ENCODE results near the gene PTPRN.

The PTPRN gene

GRCh38 chr2:219308142-219309101, 779 bp downstream of the PTPRN start:
- DNase-seq (ENCODE audit: low spot score): peak; percentile 80

DNA sequence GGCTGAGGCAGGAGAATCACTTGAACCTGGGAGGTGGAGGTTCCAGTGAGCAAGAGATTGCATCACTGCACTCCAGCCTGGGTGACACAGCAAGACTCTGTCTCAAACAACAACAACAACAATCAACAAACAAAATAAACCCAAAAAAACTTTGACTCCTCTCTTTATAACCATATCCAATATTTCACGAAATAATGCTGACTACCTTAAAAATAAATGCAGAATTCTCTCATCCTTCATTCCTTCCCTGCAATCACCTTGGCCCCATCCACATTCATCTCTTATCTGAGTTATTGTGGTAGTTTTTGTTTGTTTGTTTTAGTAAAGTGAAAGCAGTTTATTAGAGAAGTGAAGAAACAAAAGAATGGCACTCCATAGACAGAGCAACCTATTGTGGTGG, 3.2 kb downstream of the PTPRN start:
- DNase-seq (ENCODE audit: low spot score): no peak

- no peak for DNase-seq (ENCODE audit: low spot score)
Measured at GRCh38 chr2:219304223-219304622, 5.0 kb downstream of the PTPRN start.

DNA sequence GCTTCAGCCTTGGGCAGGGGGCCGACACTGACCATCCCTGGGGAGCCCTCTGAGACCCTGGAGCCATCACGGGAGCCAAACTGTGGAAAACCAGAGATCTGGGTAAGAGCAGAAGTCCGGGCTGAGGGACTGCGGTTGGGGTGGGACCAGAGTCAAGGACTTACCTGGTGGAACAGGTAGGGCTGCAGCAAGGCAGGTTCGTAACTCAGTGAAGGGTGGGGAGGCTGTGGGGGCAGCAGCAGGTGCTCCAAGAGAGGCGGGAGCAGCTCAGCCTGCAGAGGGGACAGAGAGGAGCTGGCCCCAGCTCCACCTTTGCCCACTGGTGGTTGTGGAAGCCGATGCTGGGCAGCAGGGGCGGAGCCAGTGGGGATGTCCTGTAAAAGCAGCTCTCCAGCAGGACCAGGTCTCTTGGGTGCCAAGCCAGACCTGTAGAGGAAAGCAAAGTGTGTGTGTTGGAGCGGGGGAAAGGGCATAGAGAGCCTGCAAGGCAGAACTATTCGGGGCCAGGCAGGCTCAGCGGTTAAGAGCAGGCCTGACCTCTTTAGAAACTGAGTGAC, 6.7 kb downstream of the PTPRN start:
- DNase-seq (ENCODE audit: low spot score): no peak

GRCh38 chr2:219300022-219300421, 9.2 kb downstream of the PTPRN start:
- DNase-seq (ENCODE audit: low spot score): no peak

DNA sequence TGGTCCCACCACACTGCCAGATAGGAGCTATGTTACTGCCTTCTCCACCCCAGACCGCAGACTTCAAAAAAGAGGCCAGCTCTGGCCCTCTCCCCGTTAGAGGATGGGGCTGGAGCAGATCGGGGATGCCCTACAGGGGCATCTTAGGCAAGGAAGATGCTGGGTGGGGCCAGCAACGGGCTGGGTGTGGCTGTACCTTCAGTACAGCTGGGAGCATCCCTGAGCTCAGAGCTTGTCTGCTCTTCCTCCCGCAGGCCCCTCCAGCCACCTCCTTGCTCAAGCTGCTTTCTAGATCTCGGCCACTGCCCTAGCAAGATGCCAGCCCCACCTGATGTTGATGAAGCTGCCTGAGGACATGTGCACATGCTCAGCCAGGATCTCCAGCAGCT, 9.8 kb downstream of the PTPRN start:
- no peak for DNase-seq (ENCODE audit: low spot score)

- DNase-seq (ENCODE audit: low spot score): peak; percentile 95
Measured at GRCh38 chr2:219298759-219299371, 10.3 kb downstream of the PTPRN start.

GRCh38 chr2:219297766-219298456, 11.3 kb downstream of the PTPRN start:
- no peak for DNase-seq (ENCODE audit: low spot score)

DNA sequence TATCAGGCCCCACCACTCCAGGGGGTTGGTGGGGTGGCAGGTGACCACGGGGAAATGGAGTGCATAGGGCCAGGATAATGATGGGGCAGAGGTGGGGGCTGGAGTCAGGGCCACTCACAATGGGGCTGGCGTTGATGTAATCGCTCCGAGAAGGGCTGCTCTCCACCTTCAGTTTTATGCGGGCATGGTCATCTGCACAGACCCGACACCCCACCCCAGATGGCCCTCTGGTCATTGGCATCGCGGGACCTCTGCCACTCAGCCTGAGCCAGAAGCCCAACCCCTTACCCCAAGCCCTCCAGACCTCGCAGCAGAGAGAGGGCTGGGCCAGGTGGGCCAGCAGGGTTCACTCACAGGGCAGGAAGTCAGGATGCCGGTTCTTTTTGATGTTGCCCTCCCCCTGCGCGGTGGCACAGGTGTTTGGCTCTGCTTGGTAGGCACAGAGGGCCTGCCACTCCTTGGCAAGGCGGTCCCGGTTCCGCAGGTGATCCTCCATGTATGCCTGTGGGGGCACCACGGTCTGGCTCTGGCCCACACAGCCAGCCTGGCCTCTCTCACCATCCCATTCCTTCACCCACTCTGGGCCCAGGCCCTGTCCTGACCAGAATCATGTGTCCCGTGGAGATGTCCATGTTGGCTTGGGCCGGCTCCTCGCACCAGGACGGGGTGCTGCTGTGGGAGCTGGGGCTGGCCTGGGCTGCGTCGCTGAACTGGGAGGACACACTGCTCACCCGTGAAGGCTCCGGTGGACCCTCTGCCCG, 12.4 kb downstream of the PTPRN start:
- DNase-seq (ENCODE audit: low spot score): no peak

GRCh38 chr2:219296142-219296541, 13.1 kb downstream of the PTPRN start:
- no peak for DNase-seq (ENCODE audit: low spot score)

DNA sequence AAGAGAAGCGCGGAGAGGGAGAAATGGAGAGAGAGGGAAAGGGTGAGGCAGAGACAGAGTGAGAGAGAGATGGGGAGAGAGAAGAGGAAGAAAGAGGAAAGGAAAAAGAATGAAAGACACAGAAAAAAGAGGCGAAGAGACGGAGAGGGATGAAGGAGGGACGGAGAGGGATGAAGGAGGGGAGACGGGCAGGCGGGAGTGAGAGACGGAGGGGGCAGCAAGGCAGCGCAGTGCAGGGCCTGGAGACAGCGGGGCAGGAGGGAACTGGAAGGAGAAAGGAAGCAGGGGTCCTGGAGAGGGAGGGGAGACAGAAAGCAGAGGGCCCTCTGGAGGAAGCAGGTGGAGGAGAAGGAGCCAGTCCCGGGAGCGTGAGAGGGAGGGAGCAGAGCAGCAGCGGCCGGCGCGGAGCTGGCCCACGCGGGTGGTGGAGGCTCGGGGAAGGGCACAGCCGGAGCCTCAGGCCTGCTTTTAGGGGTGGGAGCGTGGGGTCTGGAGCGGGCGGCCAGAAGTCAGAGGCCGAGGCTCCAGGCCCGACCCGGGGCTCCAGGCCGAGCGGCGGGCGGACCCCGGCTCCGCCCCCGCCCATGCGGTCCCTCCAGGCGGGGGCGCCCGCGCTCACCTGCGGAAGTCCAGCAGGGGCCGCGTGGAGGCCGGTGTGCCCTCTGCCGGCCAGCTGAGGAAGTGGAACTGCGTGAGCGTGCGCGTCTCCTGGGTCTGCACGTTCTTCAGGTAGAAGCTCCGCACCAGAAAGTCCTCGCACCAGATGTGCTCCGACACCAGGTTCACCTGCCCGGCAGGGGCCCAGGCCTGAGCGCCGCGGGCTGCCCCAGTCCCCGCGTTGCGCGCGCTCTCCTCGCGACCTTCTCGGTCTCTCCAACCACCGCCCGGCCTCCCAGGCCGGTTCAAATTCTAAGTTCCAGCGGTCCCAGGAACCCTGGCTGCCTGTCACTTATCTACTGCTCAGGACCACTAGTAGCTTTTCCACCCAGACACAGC, 14.5 kb downstream of the PTPRN start:
- peak; percentile 91 for DNase-seq (ENCODE audit: low spot score)

DNA sequence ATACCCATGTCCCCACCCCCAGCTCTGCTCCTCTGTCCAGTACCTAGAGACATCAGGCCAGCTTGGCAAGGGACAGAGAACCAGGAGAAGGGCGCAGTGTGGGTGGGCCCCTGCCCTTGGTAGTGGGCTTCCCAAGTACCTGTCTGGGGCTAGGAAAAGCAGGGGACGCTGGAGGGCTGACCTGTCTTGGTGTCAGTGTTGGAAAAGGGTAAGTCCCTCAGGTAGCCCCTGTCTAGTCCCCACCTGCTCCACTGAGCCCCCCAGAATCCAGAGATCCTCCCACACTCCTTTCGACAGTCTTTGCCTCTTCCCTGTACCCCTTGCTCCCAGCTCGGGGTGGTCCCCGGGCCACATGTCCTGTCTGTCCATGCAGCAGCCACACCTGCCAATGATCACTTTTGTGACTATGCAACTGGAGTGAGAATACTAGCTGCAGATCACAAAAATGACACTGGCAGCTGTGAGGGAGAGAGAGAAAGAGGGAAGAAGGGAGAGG, 15.4 kb downstream of the PTPRN start:
- DNase-seq (ENCODE audit: low spot score): no peak

DNA sequence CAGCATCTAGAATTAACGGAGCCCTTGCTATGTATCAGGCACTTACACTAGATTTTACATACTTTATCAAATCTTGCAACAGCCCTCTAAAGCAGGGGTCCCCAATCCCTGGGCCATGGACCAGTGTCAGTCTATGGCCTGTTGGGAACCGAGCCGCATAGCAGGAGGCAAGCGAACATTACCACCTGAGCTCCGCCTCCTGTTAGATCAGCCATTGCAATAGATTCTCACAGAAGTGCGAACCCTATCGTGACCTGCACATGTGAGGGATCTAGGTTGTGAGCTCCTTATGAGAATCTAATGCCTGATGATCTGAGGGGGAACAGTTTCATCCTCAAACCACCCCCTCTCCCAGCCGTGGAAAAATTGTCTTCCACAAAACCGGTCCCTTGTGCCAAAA, 16.6 kb downstream of the PTPRN start:
- DNase-seq (ENCODE audit: low spot score): no peak

DNA sequence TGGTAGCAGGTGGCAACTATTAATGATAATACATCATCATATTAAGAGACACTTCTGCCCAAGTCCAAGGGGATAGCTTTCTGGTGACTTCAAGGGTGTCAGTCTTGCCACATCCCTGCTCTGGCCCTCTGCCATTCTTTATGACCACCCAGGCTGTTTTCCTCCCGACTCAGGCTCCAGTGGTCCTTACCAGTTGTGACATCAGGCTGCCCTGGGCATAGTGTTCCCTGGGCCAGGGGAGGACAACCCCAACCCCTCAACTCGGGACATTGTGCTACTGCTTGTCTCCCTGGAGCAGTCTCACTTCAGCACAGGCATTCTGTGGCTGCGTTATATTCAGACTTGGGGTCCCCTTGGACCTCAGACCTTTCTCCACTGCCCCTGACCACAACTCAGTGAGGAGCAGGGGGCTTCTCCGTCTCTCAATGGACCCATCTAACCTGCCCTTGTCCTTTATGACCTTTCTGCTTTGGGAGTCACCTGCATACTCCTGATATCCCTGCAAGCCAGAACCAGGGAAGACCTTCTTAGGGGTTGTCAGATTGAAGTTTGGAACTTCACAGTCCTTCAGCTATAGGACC, 17.2 kb downstream of the PTPRN start:
- no peak for DNase-seq (ENCODE audit: low spot score)

DNA sequence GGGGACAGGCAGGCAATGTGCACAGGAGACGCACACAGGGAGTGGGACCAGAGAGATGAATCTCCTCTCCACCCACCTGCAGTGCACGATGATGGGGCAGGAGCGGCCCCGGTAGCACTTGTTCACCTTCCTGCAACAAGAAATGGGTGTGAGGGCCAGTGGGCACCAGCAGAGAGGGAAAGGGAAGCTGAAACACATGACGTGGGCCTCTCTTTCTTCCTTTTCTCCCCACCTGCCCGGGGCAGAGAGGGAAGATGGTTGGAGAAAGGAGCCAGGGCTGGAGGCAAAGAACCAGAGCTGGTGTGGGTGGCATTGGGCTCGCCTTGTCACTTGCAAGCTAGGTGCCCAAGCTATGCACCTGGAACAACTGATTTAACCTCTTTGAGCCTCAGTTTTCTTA, 17.8 kb downstream of the PTPRN start:
- no peak for DNase-seq (ENCODE audit: low spot score)

DNA sequence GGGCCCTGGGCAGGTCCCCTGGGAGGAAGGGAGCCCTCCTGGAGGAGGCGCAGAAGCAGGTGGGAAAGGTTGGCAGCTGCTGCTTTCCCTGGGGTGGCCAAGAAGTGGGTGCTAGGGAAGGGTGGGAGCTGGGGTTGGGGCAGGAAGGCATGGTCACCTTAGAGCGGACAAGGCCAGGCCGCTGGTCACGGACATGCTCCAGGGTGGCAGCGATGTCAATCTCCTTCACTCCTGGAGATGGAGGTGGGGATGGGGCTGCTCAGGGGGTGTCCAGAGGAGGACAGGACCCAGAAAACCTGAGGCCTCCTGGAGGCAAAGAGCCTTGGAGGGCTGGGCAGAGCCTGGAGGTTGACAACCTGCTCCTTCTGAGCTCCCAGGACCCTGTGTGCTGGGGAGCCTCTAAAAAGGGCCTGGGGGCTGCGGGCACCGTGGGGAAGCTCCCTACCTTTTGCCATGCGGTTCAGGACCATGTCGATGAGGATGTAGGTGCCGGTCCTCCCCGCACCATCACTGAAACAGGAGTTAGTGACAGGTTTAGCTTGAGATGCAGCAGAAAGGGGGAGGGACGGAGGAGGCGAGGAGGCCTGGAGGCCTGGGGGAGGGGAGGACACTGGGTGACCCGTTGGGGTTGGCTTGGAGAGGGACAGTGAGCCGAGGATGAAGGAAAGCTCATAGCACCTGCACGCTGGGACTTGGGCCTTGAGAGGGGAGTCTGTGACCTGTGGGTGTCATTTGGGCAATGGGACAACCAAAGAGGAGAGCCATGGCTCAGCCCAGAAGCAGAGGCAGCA, 18.6 kb downstream of the PTPRN start:
- DNase-seq (ENCODE audit: low spot score): no peak

GRCh38 chr2:219289537-219290361, 19.5 kb downstream of the PTPRN start:
- peak; percentile 89 for DNase-seq (ENCODE audit: low spot score)

GRCh38 chr2:219289195-219289536, 20.0 kb downstream of the PTPRN start:
- DNase-seq (ENCODE audit: low spot score): no peak

All from AG08395 (cell line).